Calu3 (cell line): Measurements from ENCODE around the gene BRD2. TPM values are rescaled to one million over a fixed set of nuclear protein-coding genes. Genes with fewer than 3 reads are reported as not detected.

ENCODE experiments used
- BruUV-seq: library from RNA; stranded (reverse); fragments of 400-500 nt; replicated peaks from 2 replicates; lab custom pipeline; 2021; lab: Mats Ljungman, UMichigan
- CTCF ChIA-PET: fragments of 300-600 bp; sonication (Branson Sonifier 250); formaldehyde crosslinking; loops from one replicate; lab custom pipeline; 2022; ENCODE audit warnings: antibody characterized with exemption; lab: Charles Lee
- DNase-seq: peaks from one replicate; pipeline ENCODE4 v3.0.0; 2022
- H3K27ac Mint-ChIP-seq: one replicate; pipeline ENCODE4 v1.8.0; 2022; ENCODE audit warnings: mixed read lengths; ENCODE audit not compliant: unreplicated experiment
- H3K27me3 Mint-ChIP-seq: one replicate; pipeline ENCODE4 v1.8.0; 2022; ENCODE audit warnings: mixed read lengths; ENCODE audit not compliant: unreplicated experiment
- H3K36me3 Mint-ChIP-seq: one replicate; pipeline ENCODE4 v1.8.0; 2022; ENCODE audit warnings: mild to moderate bottlenecking, moderate library complexity, mixed read lengths; ENCODE audit not compliant: insufficient read depth, unreplicated experiment
- H3K4me1 Mint-ChIP-seq: one replicate; pipeline ENCODE4 v1.8.0; 2022; ENCODE audit warnings: mild to moderate bottlenecking, low read depth, mixed read lengths; ENCODE audit not compliant: unreplicated experiment
- H3K4me3 Mint-ChIP-seq: one replicate; pipeline ENCODE4 v1.8.0; 2022; ENCODE audit warnings: mild to moderate bottlenecking, low read depth, moderate library complexity, mixed read lengths; ENCODE audit not compliant: unreplicated experiment
- H3K9me3 Mint-ChIP-seq: one replicate; pipeline ENCODE4 v1.8.0; 2022; ENCODE audit warnings: low read depth, mixed read lengths; ENCODE audit not compliant: unreplicated experiment
- CTCF ChIP-seq: fragments of 200-600 bp; IDR thresholded peaks from one replicate; pipeline ENCODE4 v1.8.0; 2022; ENCODE audit warnings: antibody characterized with exemption; ENCODE audit not compliant: unreplicated experiment
- intact Hi-C: fragments of 100-400 bp; cut with micrococcal nuclease; formaldehyde crosslinking; loops from one replicate; pipeline ENCODE4 v1.10.0; 2022; ENCODE audit not compliant: unreplicated experiment
- total RNA-seq: library from RNA; stranded (reverse); gene quantifications from 2 replicates; pipeline ENCODE4 v1.2.3, GENCODE V29; 2022

Gene BRD2
- total RNA-seq, 1 experiment from 2014 or later = 356 TPM

- CTCF ChIA-PET = interaction anchor here (0.6 to 4.7 kb wide), 2 partner anchors 9 to 1378 kb away, joined by 4 to 60 read pairs; partner anchors contain the start of gene HLA-DMA
- Mint-ChIP-seq H3K4me3 (no peak overlapping the region), H3K9me3 (no peaks in the 10 kb centered on the region), H3K36me3 (peaks cover 32% of the 10 kb centered on the region), H3K4me1 (peaks cover 44% of the 10 kb centered on the region), H3K27me3 (no peaks in the 10 kb centered on the region), H3K27ac (no peak overlapping the region)
- DNase-seq = no peak
- TF ChIP-seq CTCF = no peak
- intact Hi-C loops = no loop called here
- BruUV-seq = no TSS peak
Observed at GRCh38 chr6:32964776-32965175, 3.6 kb upstream of the BRD2 start.

GRCh38 chr6:32967151-32968091 is 973 bp upstream of the BRD2 start:
- peaks cover 41% of the 10 kb centered on the region for H3K4me1 Mint-ChIP-seq
- no peaks in the 10 kb centered on the region for H3K27me3 Mint-ChIP-seq
- peak; percentile 66 for DNase-seq
- intact Hi-C loops = loop anchor here (1.0 kb wide), 1 partner anchor 14 kb away; the partner anchor contains the start of gene HLA-DMA
- BruUV-seq = no TSS peak
- H3K9me3 Mint-ChIP-seq = no peaks in the 10 kb centered on the region
- peak; percentile 56 for TF ChIP-seq CTCF
- CTCF ChIA-PET = interaction anchor here (0.6 to 11.8 kb wide), 5 partner anchors 12 to 129 kb away, joined by 3 to 143 read pairs (median 10); partner anchors contain the start of genes HLA-DMA and TAP2
- peaks cover 58% of the 10 kb centered on the region for H3K36me3 Mint-ChIP-seq
- H3K27ac Mint-ChIP-seq = peak overlapping the region; percentile 85
- H3K4me3 Mint-ChIP-seq = peak overlapping the region; percentile 77

DNA sequence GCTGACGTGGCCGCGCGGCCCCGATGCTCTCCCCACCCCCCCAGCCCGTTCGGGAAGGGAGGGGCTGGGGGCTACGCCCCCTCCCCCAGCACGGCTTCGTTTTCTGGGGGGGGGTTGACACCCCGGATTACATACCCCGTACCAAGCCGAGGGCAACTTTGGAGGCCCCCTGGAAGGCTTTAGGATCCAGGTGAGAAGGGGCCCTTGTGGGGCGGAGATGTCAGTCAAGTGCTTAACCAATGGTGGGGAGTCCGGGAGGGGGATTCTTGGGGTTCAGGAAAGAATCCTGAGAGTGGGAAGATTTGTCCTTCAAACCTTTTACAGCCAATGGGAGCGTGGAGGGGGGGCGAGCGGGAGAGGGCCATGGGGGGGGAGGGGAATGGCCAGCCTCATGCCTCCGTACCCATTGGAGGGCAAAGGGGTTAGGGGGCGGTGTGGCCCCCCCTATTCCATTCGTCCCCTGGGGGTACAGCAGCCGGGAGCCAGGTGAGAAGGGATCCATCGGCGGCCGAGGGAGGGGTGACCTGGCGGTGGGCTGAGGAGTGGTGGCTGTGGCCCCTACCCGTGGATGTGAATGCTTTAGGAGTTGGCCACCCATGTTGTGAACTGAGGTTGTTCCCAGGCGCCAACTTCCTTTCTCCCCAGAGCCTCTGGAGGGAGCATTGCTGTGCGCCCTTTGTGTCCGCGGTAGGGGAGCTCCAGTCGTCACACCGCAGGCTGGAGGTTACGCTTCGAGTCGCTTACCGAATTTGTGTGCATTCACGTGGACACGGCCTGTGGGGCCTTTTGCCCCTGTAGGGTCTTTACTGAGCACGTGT is 682 bp downstream of the BRD2 start:
- Mint-ChIP-seq H3K4me3 (peak overlapping the region; percentile 77), H3K9me3 (no peaks in the 10 kb centered on the region), H3K27ac (peak overlapping the region; percentile 85), H3K4me1 (peaks cover 37% of the 10 kb centered on the region), H3K27me3 (no peaks in the 10 kb centered on the region), H3K36me3 (peaks cover 75% of the 10 kb centered on the region)
- peak; percentile 74 for DNase-seq
- no peak for TF ChIP-seq CTCF
- CTCF ChIA-PET = interaction anchor here (0.7 to 11.8 kb wide), 9 partner anchors 13 to 130 kb away, joined by 3 to 143 read pairs (median 7); partner anchors contain the start of genes HLA-DMA, PSMB9, TAP1 and TAP2
- intact Hi-C loops = no loop called here
- BruUV-seq = no TSS peak
